HepG2 (cell line): ENCODE data around the gene TRAK1. TPM values are rescaled to one million over a fixed set of nuclear protein-coding genes. Genes with fewer than 3 reads are reported as not detected.
A peak's percentile ranks its signal among the peaks of the same experiment; 100 is the strongest.

Source experiments
- HDAC2 ChIP-seq: sonication (generic); formaldehyde crosslinking; IDR thresholded peaks from 2 replicates; pipeline ENCODE4 v1.4.0; 2020; ENCODE audit warnings: missing genetic modification reagents
- RBM39 ChIP-seq: fragments of 200-400 bp; formaldehyde crosslinking; IDR thresholded peaks from one replicate; pipeline ENCODE4 v1.6.1; 2018; ENCODE audit warnings: antibody characterized with exemption, mild to moderate bottlenecking, low read depth, low read length; ENCODE audit not compliant: poor library complexity, severe bottlenecking
- SALL1 ChIP-seq: sonication (generic); formaldehyde crosslinking; IDR thresholded peaks from 2 replicates; pipeline ENCODE4 v1.8.0; 2022; ENCODE audit warnings: mild to moderate bottlenecking, missing genetic modification reagents
- SNAPC2 ChIP-seq: sonication (generic); formaldehyde crosslinking; IDR thresholded peaks from 2 replicates; pipeline ENCODE4 v1.8.1; 2022; ENCODE audit warnings: mild to moderate bottlenecking, missing genetic modification reagents
- SOX13 ChIP-seq, 3 experiments: fragments of 450-650 bp in 1 of 3; sonication (generic) in 1 of 3; formaldehyde crosslinking in 1 of 3; IDR thresholded peaks in 2 of 3; conservative IDR thresholded peaks in 1 of 3; 2 replicates each; pipeline versions ENCODE4 v1.5.0 to v1.6.1; 2016 to 2020; ENCODE audit warnings: antibody characterized with exemption in 1 of 3, mild to moderate bottlenecking in 1 of 3, missing compliant biosample characterization in 1 of 3, missing genetic modification reagents in 1 of 3, moderate library complexity in 1 of 3
- ZMYM3 ChIP-seq: sonication (generic); formaldehyde crosslinking; IDR thresholded peaks from 2 replicates; pipeline ENCODE4 v1.5.1; 2020; ENCODE audit warnings: mild to moderate bottlenecking, missing genetic modification reagents
- ZNF331 ChIP-seq: sonication (generic); formaldehyde crosslinking; IDR thresholded peaks from 2 replicates; pipeline ENCODE4 v1.4.0; 2020; ENCODE audit warnings: missing genetic modification reagents
- ZNF615 ChIP-seq: sonication (generic); formaldehyde crosslinking; IDR thresholded peaks from 2 replicates; pipeline ENCODE4 v1.5.0; 2020; ENCODE audit warnings: mild to moderate bottlenecking, missing genetic modification reagents, borderline replicate concordance
- polyA plus RNA-seq, 8 experiments: library from polyadenylated mRNA; depleted of rRNA in 3 of 8; stranded (reverse) in 7 of 8; unstranded in 1 of 8; fragments of >200 nt; fragmentation: Illumina TruSeq in 4 of 8; extraction: Trizol in 4 of 8; gene quantifications; 2 replicates each; pipeline versions ENCODE4 v1.2.1 to v1.2.3, GENCODE V29; 2011 to 2016; ENCODE audit warnings: low read depth in 4 of 8, missing spikeins in 1 of 8, mixed read lengths in 1 of 8; ENCODE audit not compliant: insufficient read depth in 1 of 8
- total RNA-seq, 5 experiments: library from RNA; depleted of rRNA; stranded (reverse); fragments of >200 nt; fragmentation: Illumina TruSeq; extraction: Trizol; gene quantifications; 2 replicates each; pipeline ENCODE4 v1.2.3, GENCODE V29; 2016; ENCODE audit warnings: low read depth in 1 of 5
- TF ChIP-seq, protein P1 (sequence below): sonication (generic); formaldehyde crosslinking; IDR thresholded peaks from 2 replicates; pipeline ENCODE4 v1.4.0; 2020; ENCODE audit warnings: missing genetic modification reagents, borderline replicate concordance
- TF ChIP-seq, protein P2 (sequence below): sonication (generic); formaldehyde crosslinking; IDR thresholded peaks from 2 replicates; pipeline ENCODE4 v1.4.0; 2020; ENCODE audit warnings: missing genetic modification reagents
- TF ChIP-seq, protein P3 (sequence below): IDR thresholded peaks from 2 replicates; pipeline ENCODE4 v1.6.1; 2012; ENCODE audit warnings: low read length, improper control_type of control experiment

TRAK1 gene
- total and polyA plus RNA-seq, 2 of the 13 experiments (the other 11 are each of a cell fraction or from before 2014, with no cell fraction given): 20.5 to 46.6 TPM

DNA sequence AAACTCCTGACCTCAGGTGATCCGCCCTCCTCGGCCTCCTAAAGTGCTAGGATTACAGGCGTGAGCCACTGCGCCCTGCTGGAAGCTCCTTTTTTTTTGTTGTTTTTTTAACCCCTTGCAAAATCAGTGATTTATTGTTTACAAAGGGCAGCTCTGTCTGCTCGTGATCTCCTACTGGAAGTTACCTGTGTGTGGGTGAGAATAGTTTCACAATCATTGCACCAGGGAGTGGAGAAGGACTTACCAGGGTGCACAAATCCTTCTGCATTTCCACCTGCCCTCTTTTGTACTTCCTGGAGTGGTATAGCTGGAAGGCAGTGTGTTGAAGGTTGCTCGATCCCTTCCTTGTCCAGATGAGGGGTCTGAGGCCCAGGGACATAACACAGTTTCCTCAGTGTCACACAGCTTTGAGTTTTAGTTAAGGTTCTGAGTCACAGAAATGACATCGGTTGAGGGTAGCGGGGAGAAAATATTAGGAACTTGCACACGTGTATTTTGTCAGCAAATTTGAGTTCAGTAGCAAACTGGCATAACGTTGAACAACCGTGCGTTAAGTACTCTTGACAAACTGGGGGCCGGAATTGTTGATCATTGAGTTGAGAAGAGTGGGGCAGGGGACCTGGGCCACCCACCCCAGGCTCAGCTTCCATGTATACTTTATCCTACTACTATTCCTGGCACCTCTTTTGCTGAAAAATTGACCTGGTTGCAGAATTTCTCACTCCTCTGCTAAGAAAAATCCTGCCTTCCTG lies 11.3 kb upstream of the TRAK1 start (continued):
- TF ChIP-seq ZMYM3 (CRISPR knock-in tag) (peak; percentile 49), ZNF331 (CRISPR knock-in tag) (peak; percentile 50; the same call in 1 of the 2 replicates), SNAPC2 (no peak), SOX13 (IDR thresholded peaks at IDR 0.05) (no peak), SOX13 (CRISPR knock-in tag; conservative IDR thresholded peaks at IDR 0.05 in 1 of 2, IDR thresholded peaks at IDR 0.05 in 1 of 2) (peak in 1 of 2 experiments; percentile 82; a peak in 2 of 4 replicates), RBM39 (no peak), HDAC2 (peak; percentile 80; the same call in 1 of the 2 replicates), SALL1 (CRISPR knock-in tag) (peak; percentile 20; the same call in 1 of the 2 replicates), ZNF615 (CRISPR knock-in tag) (0 out of 2 replicates have a peak, but pooled peaks have one; percentile 24)
- TF ChIP-seq, protein P1, sequence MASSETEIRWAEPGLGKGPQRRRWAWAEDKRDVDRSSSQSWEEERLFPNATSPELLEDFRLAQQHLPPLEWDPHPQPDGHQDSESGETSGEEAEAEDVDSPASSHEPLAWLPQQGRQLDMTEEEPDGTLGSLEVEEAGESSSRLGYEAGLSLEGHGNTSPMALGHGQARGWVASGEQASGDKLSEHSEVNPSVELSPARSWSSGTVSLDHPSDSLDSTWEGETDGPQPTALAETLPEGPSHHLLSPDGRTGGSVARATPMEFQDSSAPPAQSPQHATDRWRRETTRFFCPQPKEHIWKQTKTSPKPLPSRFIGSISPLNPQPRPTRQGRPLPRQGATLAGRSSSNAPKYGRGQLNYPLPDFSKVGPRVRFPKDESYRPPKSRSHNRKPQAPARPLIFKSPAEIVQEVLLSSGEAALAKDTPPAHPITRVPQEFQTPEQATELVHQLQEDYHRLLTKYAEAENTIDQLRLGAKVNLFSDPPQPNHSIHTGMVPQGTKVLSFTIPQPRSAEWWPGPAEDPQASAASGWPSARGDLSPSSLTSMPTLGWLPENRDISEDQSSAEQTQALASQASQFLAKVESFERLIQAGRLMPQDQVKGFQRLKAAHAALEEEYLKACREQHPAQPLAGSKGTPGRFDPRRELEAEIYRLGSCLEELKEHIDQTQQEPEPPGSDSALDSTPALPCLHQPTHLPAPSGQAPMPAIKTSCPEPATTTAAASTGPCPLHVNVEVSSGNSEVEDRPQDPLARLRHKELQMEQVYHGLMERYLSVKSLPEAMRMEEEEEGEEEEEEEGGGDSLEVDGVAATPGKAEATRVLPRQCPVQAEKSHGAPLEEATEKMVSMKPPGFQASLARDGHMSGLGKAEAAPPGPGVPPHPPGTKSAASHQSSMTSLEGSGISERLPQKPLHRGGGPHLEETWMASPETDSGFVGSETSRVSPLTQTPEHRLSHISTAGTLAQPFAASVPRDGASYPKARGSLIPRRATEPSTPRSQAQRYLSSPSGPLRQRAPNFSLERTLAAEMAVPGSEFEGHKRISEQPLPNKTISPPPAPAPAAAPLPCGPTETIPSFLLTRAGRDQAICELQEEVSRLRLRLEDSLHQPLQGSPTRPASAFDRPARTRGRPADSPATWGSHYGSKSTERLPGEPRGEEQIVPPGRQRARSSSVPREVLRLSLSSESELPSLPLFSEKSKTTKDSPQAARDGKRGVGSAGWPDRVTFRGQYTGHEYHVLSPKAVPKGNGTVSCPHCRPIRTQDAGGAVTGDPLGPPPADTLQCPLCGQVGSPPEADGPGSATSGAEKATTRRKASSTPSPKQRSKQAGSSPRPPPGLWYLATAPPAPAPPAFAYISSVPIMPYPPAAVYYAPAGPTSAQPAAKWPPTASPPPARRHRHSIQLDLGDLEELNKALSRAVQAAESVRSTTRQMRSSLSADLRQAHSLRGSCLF (CRISPR knock-in tag): no peak
- TF ChIP-seq, protein P2, sequence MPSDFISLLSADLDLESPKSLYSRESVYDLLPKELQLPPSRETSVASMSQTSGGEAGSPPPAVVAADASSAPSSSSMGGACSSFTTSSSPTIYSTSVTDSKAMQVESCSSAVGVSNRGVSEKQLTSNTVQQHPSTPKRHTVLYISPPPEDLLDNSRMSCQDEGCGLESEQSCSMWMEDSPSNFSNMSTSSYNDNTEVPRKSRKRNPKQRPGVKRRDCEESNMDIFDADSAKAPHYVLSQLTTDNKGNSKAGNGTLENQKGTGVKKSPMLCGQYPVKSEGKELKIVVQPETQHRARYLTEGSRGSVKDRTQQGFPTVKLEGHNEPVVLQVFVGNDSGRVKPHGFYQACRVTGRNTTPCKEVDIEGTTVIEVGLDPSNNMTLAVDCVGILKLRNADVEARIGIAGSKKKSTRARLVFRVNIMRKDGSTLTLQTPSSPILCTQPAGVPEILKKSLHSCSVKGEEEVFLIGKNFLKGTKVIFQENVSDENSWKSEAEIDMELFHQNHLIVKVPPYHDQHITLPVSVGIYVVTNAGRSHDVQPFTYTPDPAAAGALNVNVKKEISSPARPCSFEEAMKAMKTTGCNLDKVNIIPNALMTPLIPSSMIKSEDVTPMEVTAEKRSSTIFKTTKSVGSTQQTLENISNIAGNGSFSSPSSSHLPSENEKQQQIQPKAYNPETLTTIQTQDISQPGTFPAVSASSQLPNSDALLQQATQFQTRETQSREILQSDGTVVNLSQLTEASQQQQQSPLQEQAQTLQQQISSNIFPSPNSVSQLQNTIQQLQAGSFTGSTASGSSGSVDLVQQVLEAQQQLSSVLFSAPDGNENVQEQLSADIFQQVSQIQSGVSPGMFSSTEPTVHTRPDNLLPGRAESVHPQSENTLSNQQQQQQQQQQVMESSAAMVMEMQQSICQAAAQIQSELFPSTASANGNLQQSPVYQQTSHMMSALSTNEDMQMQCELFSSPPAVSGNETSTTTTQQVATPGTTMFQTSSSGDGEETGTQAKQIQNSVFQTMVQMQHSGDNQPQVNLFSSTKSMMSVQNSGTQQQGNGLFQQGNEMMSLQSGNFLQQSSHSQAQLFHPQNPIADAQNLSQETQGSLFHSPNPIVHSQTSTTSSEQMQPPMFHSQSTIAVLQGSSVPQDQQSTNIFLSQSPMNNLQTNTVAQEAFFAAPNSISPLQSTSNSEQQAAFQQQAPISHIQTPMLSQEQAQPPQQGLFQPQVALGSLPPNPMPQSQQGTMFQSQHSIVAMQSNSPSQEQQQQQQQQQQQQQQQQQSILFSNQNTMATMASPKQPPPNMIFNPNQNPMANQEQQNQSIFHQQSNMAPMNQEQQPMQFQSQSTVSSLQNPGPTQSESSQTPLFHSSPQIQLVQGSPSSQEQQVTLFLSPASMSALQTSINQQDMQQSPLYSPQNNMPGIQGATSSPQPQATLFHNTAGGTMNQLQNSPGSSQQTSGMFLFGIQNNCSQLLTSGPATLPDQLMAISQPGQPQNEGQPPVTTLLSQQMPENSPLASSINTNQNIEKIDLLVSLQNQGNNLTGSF (CRISPR knock-in tag): no peak
- TF ChIP-seq, protein P3, sequence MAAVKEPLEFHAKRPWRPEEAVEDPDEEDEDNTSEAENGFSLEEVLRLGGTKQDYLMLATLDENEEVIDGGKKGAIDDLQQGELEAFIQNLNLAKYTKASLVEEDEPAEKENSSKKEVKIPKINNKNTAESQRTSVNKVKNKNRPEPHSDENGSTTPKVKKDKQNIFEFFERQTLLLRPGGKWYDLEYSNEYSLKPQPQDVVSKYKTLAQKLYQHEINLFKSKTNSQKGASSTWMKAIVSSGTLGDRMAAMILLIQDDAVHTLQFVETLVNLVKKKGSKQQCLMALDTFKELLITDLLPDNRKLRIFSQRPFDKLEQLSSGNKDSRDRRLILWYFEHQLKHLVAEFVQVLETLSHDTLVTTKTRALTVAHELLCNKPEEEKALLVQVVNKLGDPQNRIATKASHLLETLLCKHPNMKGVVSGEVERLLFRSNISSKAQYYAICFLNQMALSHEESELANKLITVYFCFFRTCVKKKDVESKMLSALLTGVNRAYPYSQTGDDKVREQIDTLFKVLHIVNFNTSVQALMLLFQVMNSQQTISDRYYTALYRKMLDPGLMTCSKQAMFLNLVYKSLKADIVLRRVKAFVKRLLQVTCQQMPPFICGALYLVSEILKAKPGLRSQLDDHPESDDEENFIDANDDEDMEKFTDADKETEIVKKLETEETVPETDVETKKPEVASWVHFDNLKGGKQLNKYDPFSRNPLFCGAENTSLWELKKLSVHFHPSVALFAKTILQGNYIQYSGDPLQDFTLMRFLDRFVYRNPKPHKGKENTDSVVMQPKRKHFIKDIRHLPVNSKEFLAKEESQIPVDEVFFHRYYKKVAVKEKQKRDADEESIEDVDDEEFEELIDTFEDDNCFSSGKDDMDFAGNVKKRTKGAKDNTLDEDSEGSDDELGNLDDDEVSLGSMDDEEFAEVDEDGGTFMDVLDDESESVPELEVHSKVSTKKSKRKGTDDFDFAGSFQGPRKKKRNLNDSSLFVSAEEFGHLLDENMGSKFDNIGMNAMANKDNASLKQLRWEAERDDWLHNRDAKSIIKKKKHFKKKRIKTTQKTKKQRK: no peak
